B cell (primary cell): ENCODE data around the gene MIP. TPM values are rescaled to one million over a fixed set of nuclear protein-coding genes. Genes with fewer than 3 reads are reported as not detected.
"Not testable (repeated sequence)": the region's sequence is repeated elsewhere in the genome, so short reads cannot be mapped to it uniquely, and the experiment has no call there.

ENCODE experiments used
- ATAC-seq: fragments of 200-7000 bp; cut with Tn5 transposase; one replicate; pipeline ENCODE4 v1.10.0; 2021; ENCODE audit warnings: low read depth, mild to moderate bottlenecking, moderate number of reproducible peaks, moderate library complexity
- CTCF ChIA-PET: fragments of 350-600 bp; sonication (Branson Sonifier 250); formaldehyde crosslinking; loops from one replicate; lab custom pipeline; 2021; ENCODE audit warnings: antibody characterized with exemption, inconsistent platforms; lab: Charles Lee
- POLR2A ChIA-PET: fragments of 350-600 bp; sonication (Branson Sonifier 250); formaldehyde crosslinking; loops from one replicate; lab custom pipeline; 2021; ENCODE audit warnings: antibody characterized with exemption; lab: Charles Lee
- DNase-seq: peaks from one replicate; pipeline ENCODE4 v3.0.0; 2013
- H2AFZ ChIP-seq: 2 replicates; pipeline ENCODE4 v1.6.1; 2012; ENCODE audit warnings: mild to moderate bottlenecking, low read depth, low read length; ENCODE audit not compliant: insufficient read depth, poor library complexity, severe bottlenecking
- H3K27ac ChIP-seq, 2 donors: 1 replicate in 1 of 2; 2 replicates in 1 of 2; pipeline ENCODE4 v1.5.1; 2012 to 2013; ENCODE audit warnings: low read length in 2 of 2, mild to moderate bottlenecking in 2 of 2, moderate library complexity in 1 of 2
- H3K27me3 ChIP-seq, 4 experiments: fragments of 200-600 bp in 1 of 4; sonication (generic) in 1 of 4; replicated peaks in 1 of 4; 1 replicate in 2 of 4; 2 replicates in 2 of 4; pipeline versions ENCODE4 v1.6.1 to v1.7.0; 2013 to 2016; ENCODE audit warnings: low read length in 3 of 4, mild to moderate bottlenecking in 2 of 4, mixed read lengths in 1 of 4, moderate library complexity in 1 of 4; ENCODE audit not compliant: insufficient read depth in 4 of 4, control insufficient read depth in 3 of 4; ENCODE audit errors: control extremely low read depth in 1 of 4
- H3K36me3 ChIP-seq, 2 experiments: replicated peaks in 1 of 2; 1 replicate in 1 of 2; 2 replicates in 1 of 2; pipeline versions ENCODE4 v1.6.1 to v1.7.1; 2013; ENCODE audit warnings: low read length in 1 of 2; ENCODE audit not compliant: insufficient read depth in 2 of 2, control insufficient read depth in 1 of 2; ENCODE audit errors: control extremely low read depth in 1 of 2, extremely low read depth in 1 of 2
- H3K4me1 ChIP-seq, 2 donors: fragments of 200-600 bp in 1 of 2; sonication (generic) in 1 of 2; 1 replicate in 1 of 2; 2 replicates in 1 of 2; pipeline versions ENCODE4 v1.5.1 to v1.6.1; 2013 to 2017; ENCODE audit warnings: low read length in 2 of 2; ENCODE audit not compliant: control insufficient read depth in 2 of 2, insufficient read depth in 2 of 2
- H3K4me2 ChIP-seq: replicated peaks from 2 replicates; pipeline ENCODE3; 2012; ENCODE audit warnings: mild to moderate bottlenecking, low read depth, low read length; ENCODE audit not compliant: poor library complexity, severe bottlenecking
- H3K4me3 ChIP-seq, 5 experiments: fragments of 200-600 bp in 1 of 5; sonication (generic) in 1 of 5; 1 replicate in 3 of 5; 2 replicates in 2 of 5; pipeline versions ENCODE4 v1.5.1 to v1.7.0; 2011 to 2016; ENCODE audit warnings: low read length in 4 of 5, mild to moderate bottlenecking in 4 of 5, low read depth in 2 of 5, control low read depth in 1 of 5, moderate library complexity in 1 of 5; ENCODE audit not compliant: insufficient read depth in 1 of 5; ENCODE audit errors: control extremely low read depth in 1 of 5, extremely low read depth in 1 of 5
- H3K79me2 ChIP-seq: fragments of 200-600 bp; sonication (generic); one replicate; pipeline ENCODE4 v1.6.0; 2016; ENCODE audit warnings: low read length; ENCODE audit not compliant: control insufficient read depth, insufficient read depth
- H3K9ac ChIP-seq: fragments of 200-600 bp; sonication (generic); 2 replicates; pipeline ENCODE4 v1.6.1; 2017; ENCODE audit warnings: mild to moderate bottlenecking, low read length, moderate library complexity
- H3K9me3 ChIP-seq, 3 donors: one replicate each; pipeline versions ENCODE4 v1.6.1 to v1.7.1; 2013; ENCODE audit warnings: low read length in 2 of 3; ENCODE audit not compliant: control insufficient read depth in 2 of 3, insufficient read depth in 1 of 3; ENCODE audit errors: control extremely low read depth in 1 of 3
- H4K20me1 ChIP-seq: 2 replicates; pipeline ENCODE4 v1.6.0; 2012; ENCODE audit warnings: mild to moderate bottlenecking, low read length; ENCODE audit not compliant: insufficient read depth, control insufficient read depth, poor library complexity, severe bottlenecking
- H3K27ac Mint-ChIP-seq: one replicate; pipeline ENCODE4 v1.8.0; 2021; ENCODE audit warnings: mixed read lengths
- H3K27me3 Mint-ChIP-seq: one replicate; pipeline ENCODE4 v1.8.0; 2021; ENCODE audit warnings: mixed read lengths
- H3K4me1 Mint-ChIP-seq: one replicate; pipeline ENCODE4 v1.8.0; 2021; ENCODE audit warnings: mixed read lengths
- H3K4me3 Mint-ChIP-seq: one replicate; pipeline ENCODE4 v1.8.0; 2021; ENCODE audit warnings: mixed read lengths
- H3K9me3 Mint-ChIP-seq: one replicate; pipeline ENCODE4 v1.8.0; 2022; ENCODE audit warnings: mixed read lengths; ENCODE audit not compliant: insufficient read depth
- CTCF ChIP-seq: fragments of 200-600 bp; IDR thresholded peaks from one replicate; pipeline ENCODE4 v1.8.0; 2022; ENCODE audit warnings: antibody characterized with exemption, mild to moderate bottlenecking
- EZH2 ChIP-seq: IDR thresholded peaks from 2 replicates; pipeline ENCODE4 v1.6.1; 2012; ENCODE audit warnings: borderline replicate concordance, low read depth, mild to moderate bottlenecking, moderate library complexity, low read length; ENCODE audit not compliant: insufficient read depth, poor library complexity, severe bottlenecking
- WGBS: methylation state at CpG from one replicate; pipeline ENCODE4 v1.1.5; 2013; ENCODE audit warnings: missing lambda C conversion rate; ENCODE audit not compliant: insufficient coverage; 5-methylcytosine and 5-hydroxymethylcytosine counted together
- intact Hi-C: fragments of 100-400 bp; cut with micrococcal nuclease; formaldehyde crosslinking; loops from one replicate; pipeline ENCODE4 v1.10.0; 2022
- polyA plus RNA-seq: library from polyadenylated mRNA; depleted of rRNA; stranded (reverse); fragments of >200 nt; gene quantifications from 2 replicates; pipeline ENCODE4 v1.2.3, GENCODE V29; 2012
- total RNA-seq, 2 donors: library from RNA; stranded (reverse); fragments of 120-200 nt in 1 of 2; gene quantifications; 1 replicate in 1 of 2; 2 replicates in 1 of 2; pipeline versions ENCODE4 v1.2.3 to v1.2.4, GENCODE V29; 2013 to 2022

MIP gene
- total and polyA plus RNA-seq, 2 donors (not counting 1 experiment from before 2014, with no cell fraction given), result not detected

GRCh38 chr12:56448860-56449621, 5.4 kb downstream of the MIP start, which contains the start of gene TIMELESS:
TSS of gene TIMELESS (minus strand) at chr12:56449426. CDS start at chr12:56434170, 15,256 bp downstream.
- Histone ChIP-seq H4K20me1 (no peaks in the 10 kb centered on the region), H3K4me2 (peak within 1 kb of the TSS; percentile 73), H3K27ac (peak within 1 kb of the TSS; percentile 53 to 85), H3K9me3 (no peaks in the 10 kb centered on the region), H3K9ac (peak within 1 kb of the TSS; percentile 78), H3K27me3 (no peaks in the 10 kb centered on the region), H2AFZ (peak within 1 kb of the TSS; percentile 96), H3K79me2 (peaks cover 51% of the 10 kb centered on the region), H3K4me3 (peak within 1 kb of the TSS; percentile 69 to 98 (median 83)), H3K4me1 (peaks cover 10 to 12% of the 10 kb centered on the region in 2 donors), H3K36me3 (no peaks in the 10 kb centered on the region)
- peak within 1 kb of the TSS; percentile 90 for H3K4me3 Mint-ChIP-seq
- peak; percentile 95 for DNase-seq
- ChIA-PET CTCF (interaction anchor here (0.7 to 4.2 kb wide), 13 partner anchors 12 to 330 kb away, joined by 3 to 32 read pairs (median 4); partner anchors contain the start of genes ANKRD52, CNPY2, IL23A and SMARCC2), POLR2A (interaction anchor here (0.5 to 2.0 kb wide), 12 partner anchors 12 to 988 kb away, joined by 3 to 21 read pairs (median 6); partner anchors contain the start of genes CNPY2, COQ10A, IL23A and STAT2)
- intact Hi-C loops, result loop anchor here (1.0 to 5.0 kb wide), 11 partner anchors 11 to 476 kb away; partner anchors contain the start of genes GLS2, SPRYD4 and STAT2
- under 1% methylated on average over 56 of the region's 58 CpGs for WGBS
- ATAC-seq, result peak; percentile 96
- H3K9me3 Mint-ChIP-seq, result peaks cover 3% of the 10 kb centered on the region
- TF ChIP-seq EZH2, result no peak
- TF ChIP-seq CTCF, result no peak
- H3K27ac Mint-ChIP-seq, result peak within 1 kb of the TSS; percentile 92
- H3K27me3 Mint-ChIP-seq, result no peaks in the 10 kb centered on the region
- peaks cover 23% of the 10 kb centered on the region for H3K4me1 Mint-ChIP-seq

GRCh38 chr12:56443208-56443607, 11.2 kb downstream of the MIP start:
- H4K20me1 ChIP-seq, ATAC-seq, CTCF ChIA-PET, H3K4me3 Mint-ChIP-seq, H3K27me3 ChIP-seq, H3K4me2 ChIP-seq, H3K9me3 Mint-ChIP-seq, H2AFZ ChIP-seq, DNase-seq, H3K36me3 ChIP-seq, H3K9ac ChIP-seq, POLR2A ChIA-PET, H3K4me1 ChIP-seq, H3K4me3 ChIP-seq, H3K27me3 Mint-ChIP-seq, intact Hi-C loops, H3K27ac Mint-ChIP-seq, H3K9me3 ChIP-seq, H3K27ac ChIP-seq: not testable (repeated sequence)
- H3K79me2 ChIP-seq, result peaks cover 86% of the 10 kb centered on the region
- peaks cover 20% of the 10 kb centered on the region for H3K4me1 Mint-ChIP-seq
- 100% methylated on average over 1 of the region's 2 CpGs for WGBS
